Umbilical cord (tissue), 2 donors: ENCODE measurements around the gene TGFBR3. TPM values are rescaled to one million over a fixed set of nuclear protein-coding genes. Genes with fewer than 3 reads are reported as not detected.
A peak's percentile ranks its signal among the peaks of the same experiment; 100 is the strongest.

Experiments used
- DNase-seq: peaks from one replicate; pipeline ENCODE4 v3.0.0-alpha.2; 2015; ENCODE audit warnings: low spot score
- total RNA-seq: library from RNA; depleted of rRNA; stranded (reverse); fragments of >200 nt; gene quantifications from one replicate; pipeline ENCODE4 v1.2.3, GENCODE V29; 2014; ENCODE audit warnings: low replicate concordance; ENCODE audit not compliant: insufficient read depth

TGFBR3 gene
- total RNA-seq, 1 donor from 2014 or later, result 24.1 TPM

- DNase-seq, result peak; percentile 71
Observed at GRCh38 chr1:91736715-91737615, 149.0 kb downstream of the TGFBR3 start.

GRCh38 chr1:91736146-91736714 is 149.7 kb downstream of the TGFBR3 start:
- DNase-seq, result no peak

GRCh38 chr1:91735266-91735845 is 150.6 kb downstream of the TGFBR3 start:
- DNase-seq, result no peak

- no peak for DNase-seq
Observed at GRCh38 chr1:91734761-91735160, 151.2 kb downstream of the TGFBR3 start.

- DNase-seq, result no peak
Observed at GRCh38 chr1:91733108-91733710, 152.7 kb downstream of the TGFBR3 start.

GRCh38 chr1:91732291-91733107 is 153.5 kb downstream of the TGFBR3 start:
- peak; percentile 46 for DNase-seq

GRCh38 chr1:91731815-91732214 is 154.1 kb downstream of the TGFBR3 start:
- no peak for DNase-seq

GRCh38 chr1:91730801-91731732 is 154.9 kb downstream of the TGFBR3 start:
- peak; percentile 62 for DNase-seq

GRCh38 chr1:91729621-91730358 is 156.2 kb downstream of the TGFBR3 start:
- DNase-seq, result no peak

GRCh38 chr1:91727763-91728162 is 158.2 kb downstream of the TGFBR3 start:
- DNase-seq, result no peak

- no peak for DNase-seq
Observed at GRCh38 chr1:91725989-91726721, 159.8 kb downstream of the TGFBR3 start.

- DNase-seq, result no peak
Observed at GRCh38 chr1:91725618-91725988, 160.3 kb downstream of the TGFBR3 start.

- DNase-seq, result no peak
Observed at GRCh38 chr1:91724644-91725043, 161.3 kb downstream of the TGFBR3 start.

- no peak for DNase-seq
Observed at GRCh38 chr1:91724231-91724630, 161.7 kb downstream of the TGFBR3 start.

- DNase-seq, result no peak
Observed at GRCh38 chr1:91720044-91720443, 165.9 kb downstream of the TGFBR3 start.

- no peak for DNase-seq
Observed at GRCh38 chr1:91718877-91719276, 167.1 kb downstream of the TGFBR3 start.

GRCh38 chr1:91718368-91718767 is 167.6 kb downstream of the TGFBR3 start:
- DNase-seq, result no peak

- no peak for DNase-seq
Observed at GRCh38 chr1:91717839-91718238, 168.1 kb downstream of the TGFBR3 start.

- DNase-seq, result no peak
Observed at GRCh38 chr1:91716339-91716738, 169.6 kb downstream of the TGFBR3 start.
